ENCODE data around the gene GMNN. TPM values are rescaled to one million over a fixed set of nuclear protein-coding genes. Genes with fewer than 3 reads are reported as not detected.

GMNN gene
- total RNA-seq, 1 experiment from 2014 or later = 22.4 TPM

DNA sequence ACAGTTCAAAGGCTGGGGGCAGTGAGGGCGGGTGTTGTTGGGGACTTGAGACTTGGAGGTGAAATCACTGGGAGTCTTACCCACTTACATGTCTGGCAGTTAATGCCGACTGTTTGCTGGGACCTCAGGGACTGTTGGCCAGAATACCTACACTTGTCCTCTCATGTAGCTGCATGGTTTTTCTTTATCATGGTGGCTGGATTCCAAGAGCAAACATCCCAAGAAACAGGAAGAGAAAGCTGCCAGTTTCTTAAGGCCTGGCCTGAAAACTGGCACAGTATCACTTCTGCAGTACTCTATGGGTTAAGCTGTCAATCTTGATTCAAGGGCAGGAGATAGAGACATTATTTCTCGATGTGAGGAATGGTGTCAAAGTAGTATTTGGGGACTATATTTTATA, 36.0 kb upstream of the GMNN start:
- BruUV-seq (replicated peaks) = no TSS peak
- ChIA-PET CTCF (interaction anchor here (0.7 to 1.1 kb wide), 2 partner anchors 21 to 159 kb away, joined by 3 read pairs; no protein-coding TSS in a partner anchor), POLR2A (interaction anchor here (3.0 to 6.4 kb wide), 2 partner anchors 15 to 20 kb away, joined by 12 to 145 read pairs; partner anchors contain the start of gene C6orf62)
- Mint-ChIP-seq H3K4me1 (ENCODE audit: insufficient read depth, unreplicated experiment) (peaks cover 20% of the 10 kb centered on the region), H3K4me3 (ENCODE audit: unreplicated experiment) (no peak overlapping the region), H3K36me3 (ENCODE audit: insufficient read depth, unreplicated experiment) (no peaks in the 10 kb centered on the region), H3K27me3 (ENCODE audit: insufficient read depth, unreplicated experiment) (no peaks in the 10 kb centered on the region), H3K9me3 (ENCODE audit: unreplicated experiment) (no peaks in the 10 kb centered on the region), H3K27ac (ENCODE audit: low read depth, unreplicated experiment) (no peak overlapping the region)
- no peak for DNase-seq (ENCODE audit: unreplicated experiment)
- intact Hi-C loops (cut with micrococcal nuclease) = no loop called here
- TF ChIP-seq, protein P1, sequence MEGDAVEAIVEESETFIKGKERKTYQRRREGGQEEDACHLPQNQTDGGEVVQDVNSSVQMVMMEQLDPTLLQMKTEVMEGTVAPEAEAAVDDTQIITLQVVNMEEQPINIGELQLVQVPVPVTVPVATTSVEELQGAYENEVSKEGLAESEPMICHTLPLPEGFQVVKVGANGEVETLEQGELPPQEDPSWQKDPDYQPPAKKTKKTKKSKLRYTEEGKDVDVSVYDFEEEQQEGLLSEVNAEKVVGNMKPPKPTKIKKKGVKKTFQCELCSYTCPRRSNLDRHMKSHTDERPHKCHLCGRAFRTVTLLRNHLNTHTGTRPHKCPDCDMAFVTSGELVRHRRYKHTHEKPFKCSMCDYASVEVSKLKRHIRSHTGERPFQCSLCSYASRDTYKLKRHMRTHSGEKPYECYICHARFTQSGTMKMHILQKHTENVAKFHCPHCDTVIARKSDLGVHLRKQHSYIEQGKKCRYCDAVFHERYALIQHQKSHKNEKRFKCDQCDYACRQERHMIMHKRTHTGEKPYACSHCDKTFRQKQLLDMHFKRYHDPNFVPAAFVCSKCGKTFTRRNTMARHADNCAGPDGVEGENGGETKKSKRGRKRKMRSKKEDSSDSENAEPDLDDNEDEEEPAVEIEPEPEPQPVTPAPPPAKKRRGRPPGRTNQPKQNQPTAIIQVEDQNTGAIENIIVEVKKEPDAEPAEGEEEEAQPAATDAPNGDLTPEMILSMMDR (IDR thresholded peaks at IDR 0.05; ENCODE audit: unreplicated experiment) = no peak

GRCh38 chr6:24740861-24741260, 33.9 kb upstream of the GMNN start:
- TF ChIP-seq, protein P1 (IDR thresholded peaks at IDR 0.05; ENCODE audit: unreplicated experiment) = no peak
- Mint-ChIP-seq H3K27ac (ENCODE audit: low read depth, unreplicated experiment) (no peak overlapping the region), H3K4me1 (ENCODE audit: insufficient read depth, unreplicated experiment) (peaks cover 29% of the 10 kb centered on the region), H3K36me3 (ENCODE audit: insufficient read depth, unreplicated experiment) (no peaks in the 10 kb centered on the region), H3K27me3 (ENCODE audit: insufficient read depth, unreplicated experiment) (no peaks in the 10 kb centered on the region), H3K4me3 (ENCODE audit: unreplicated experiment) (no peak overlapping the region), H3K9me3 (ENCODE audit: unreplicated experiment) (no peaks in the 10 kb centered on the region)
- no peak for DNase-seq (ENCODE audit: unreplicated experiment)
- BruUV-seq (replicated peaks) = no TSS peak
- intact Hi-C loops (cut with micrococcal nuclease) = no loop called here
- POLR2A ChIA-PET = interaction anchor here (1.0 to 6.4 kb wide), 3 partner anchors 17 to 74 kb away, joined by 3 to 145 read pairs (median 12); partner anchors contain the start of genes ACOT13 and C6orf62
- CTCF ChIA-PET = interaction anchor here (1.5 kb wide), 1 partner anchor 20 kb away, joined by 5 read pairs; no protein-coding TSS in a partner anchor

GRCh38 chr6:24742216-24742738, 32.5 kb upstream of the GMNN start:
- BruUV-seq (replicated peaks) = no TSS peak
- H3K27ac Mint-ChIP-seq (ENCODE audit: low read depth, unreplicated experiment) = peak overlapping the region; percentile 74
- no peaks in the 10 kb centered on the region for H3K9me3 Mint-ChIP-seq (ENCODE audit: unreplicated experiment)
- ChIA-PET CTCF (interaction anchor here (0.6 to 1.4 kb wide), 8 partner anchors 12 to 473 kb away, joined by 3 to 7 read pairs (median 4); no protein-coding TSS in a partner anchor), POLR2A (interaction anchor here (0.6 to 6.4 kb wide), 19 partner anchors 9 to 291 kb away, joined by 3 to 145 read pairs (median 6); partner anchors contain the start of genes ACOT13, C6orf62, GMNN and TDP2)
- DNase-seq (ENCODE audit: unreplicated experiment) = no peak
- intact Hi-C loops (cut with micrococcal nuclease) = no loop called here
- peak overlapping the region; percentile 46 for H3K4me3 Mint-ChIP-seq (ENCODE audit: unreplicated experiment)
- no peaks in the 10 kb centered on the region for H3K36me3 Mint-ChIP-seq (ENCODE audit: insufficient read depth, unreplicated experiment)
- peaks cover 29% of the 10 kb centered on the region for H3K4me1 Mint-ChIP-seq (ENCODE audit: insufficient read depth, unreplicated experiment)
- no peaks in the 10 kb centered on the region for H3K27me3 Mint-ChIP-seq (ENCODE audit: insufficient read depth, unreplicated experiment)
- TF ChIP-seq, protein P1 (IDR thresholded peaks at IDR 0.05; ENCODE audit: unreplicated experiment) = no peak

DNA sequence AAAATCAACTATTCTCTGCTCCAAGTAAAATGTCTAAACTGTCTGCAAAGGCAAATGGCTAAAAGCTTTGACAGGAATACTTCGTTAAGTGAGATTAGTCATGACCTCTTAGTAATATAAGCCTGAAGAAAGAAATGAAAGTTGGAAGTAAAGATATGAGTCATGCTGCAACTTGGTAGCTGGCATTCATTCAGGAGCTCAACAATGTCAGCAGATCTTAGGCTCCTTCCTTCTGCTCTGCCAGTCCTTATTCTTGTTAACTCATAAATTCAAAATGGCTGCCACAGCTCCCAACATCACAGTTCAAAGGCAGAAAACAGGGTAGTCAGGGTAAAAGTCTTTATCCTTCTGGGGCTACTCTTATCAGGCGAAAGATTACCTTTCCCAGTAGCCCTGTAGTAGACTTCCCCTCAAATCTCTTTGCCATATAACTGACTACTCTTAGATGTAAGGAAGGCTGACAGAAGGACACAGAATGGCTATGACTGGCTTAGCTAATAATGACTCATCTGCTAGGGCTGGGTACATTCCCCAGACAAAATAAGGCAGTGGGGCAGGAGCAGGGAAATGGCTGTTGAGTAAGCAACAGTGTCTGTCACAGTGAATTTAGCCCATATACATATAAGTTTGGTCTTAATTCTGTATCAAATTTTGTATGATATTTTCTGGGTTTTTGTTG, 31.3 kb upstream of the GMNN start:
- DNase-seq (ENCODE audit: unreplicated experiment) = peak; percentile 94
- TF ChIP-seq, protein P1 (IDR thresholded peaks at IDR 0.05; ENCODE audit: unreplicated experiment) = no peak
- POLR2A ChIA-PET = interaction anchor here (0.6 to 6.4 kb wide), 26 partner anchors 10 to 320 kb away, joined by 3 to 145 read pairs (median 4); partner anchors contain the start of genes ACOT13, C6orf62, GMNN and TDP2
- Mint-ChIP-seq H3K27ac (ENCODE audit: low read depth, unreplicated experiment) (peak overlapping the region; percentile 74), H3K36me3 (ENCODE audit: insufficient read depth, unreplicated experiment) (no peaks in the 10 kb centered on the region), H3K4me3 (ENCODE audit: unreplicated experiment) (peak overlapping the region; percentile 46), H3K9me3 (ENCODE audit: unreplicated experiment) (no peaks in the 10 kb centered on the region), H3K27me3 (ENCODE audit: insufficient read depth, unreplicated experiment) (no peaks in the 10 kb centered on the region), H3K4me1 (ENCODE audit: insufficient read depth, unreplicated experiment) (peaks cover 29% of the 10 kb centered on the region)
- BruUV-seq (replicated peaks) = TSS peak; percentile 87
- CTCF ChIA-PET = interaction anchor here (0.8 to 1.4 kb wide), 8 partner anchors 10 to 162 kb away, joined by 3 to 9 read pairs (median 4); partner anchors contain the start of gene C6orf62
- intact Hi-C loops (cut with micrococcal nuclease) = loop anchor here (1.0 kb wide), 1 partner anchor 22 kb away; no protein-coding TSS in a partner anchor

Data from MCF 10A (cell line).